ENCODE results near the gene PLEKHA8.
A peak's percentile ranks its signal among the peaks of the same experiment; 100 is the strongest.
"Not testable (repeated sequence)": the region's sequence is repeated elsewhere in the genome, so short reads cannot be mapped to it uniquely, and the experiment has no call there.

The PLEKHA8 gene

DNA sequence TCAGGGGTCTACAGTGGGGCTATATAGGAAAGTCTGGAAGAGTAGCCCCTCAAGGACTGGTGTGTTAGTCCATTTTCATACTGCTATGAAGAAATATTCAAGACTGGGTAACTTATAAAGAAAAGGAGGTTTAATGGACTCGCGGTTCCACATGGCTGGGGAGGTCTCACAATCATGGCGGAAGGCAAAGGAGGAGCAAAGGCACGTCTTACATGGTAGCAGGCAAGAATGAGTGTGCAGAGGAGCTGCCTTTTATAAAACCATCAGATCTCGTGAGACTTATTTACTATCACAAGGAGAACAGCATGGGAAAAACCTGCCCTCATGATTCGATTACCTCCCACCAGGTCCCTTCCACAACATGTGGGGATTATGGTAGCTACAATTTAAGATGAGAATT, 4.7 kb upstream of the PLEKHA8 start:
- no peak for DNase-seq

DNA sequence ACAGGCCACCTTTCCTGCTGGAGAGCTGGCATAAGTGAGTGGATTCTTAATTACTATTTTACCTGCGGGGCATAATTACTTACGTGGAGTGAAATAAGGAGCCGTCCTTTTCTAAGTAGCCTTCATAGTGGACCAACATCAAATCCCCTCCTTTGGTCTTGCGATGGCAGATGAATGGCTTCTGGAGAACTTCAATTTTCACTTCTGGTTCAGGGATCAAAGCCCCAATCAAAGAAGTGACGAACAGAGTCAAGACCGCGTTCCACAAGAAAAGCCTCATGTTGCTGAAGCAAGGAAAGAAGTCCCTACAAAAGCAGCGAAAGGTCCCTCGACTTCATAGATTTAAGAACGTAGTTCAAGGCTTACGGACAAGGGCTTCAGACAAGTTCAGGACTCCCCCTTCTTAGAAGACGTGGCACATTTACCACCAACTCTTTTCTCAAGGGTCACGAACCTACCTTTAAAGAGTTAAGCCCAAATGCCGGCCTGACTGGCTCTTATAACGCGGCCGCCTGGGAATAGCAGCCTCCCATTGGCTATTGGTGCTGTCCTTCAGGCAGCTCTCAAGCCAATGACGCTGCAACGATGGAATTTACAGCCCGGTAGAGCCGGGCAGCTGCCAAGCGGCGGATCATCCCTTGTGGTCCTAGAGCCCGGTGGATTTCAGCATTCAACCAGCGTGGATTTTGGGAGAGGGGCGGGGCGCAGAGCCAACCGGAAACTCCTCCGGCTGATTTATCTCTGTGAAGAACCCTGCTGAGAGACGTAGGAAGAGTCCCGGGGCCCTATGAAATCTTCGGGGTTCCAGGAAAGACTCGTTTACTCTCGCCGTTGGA, 1.8 kb upstream of the PLEKHA8 start, which contains the start of gene FKBP14:
Gene FKBP14, minus strand, starts transcription at position 474 of the 836 bp plus-strand sequence. Its CDS starts 194 bp downstream, at position 280.
- DNase-seq, result peak; percentile 90

DNA sequence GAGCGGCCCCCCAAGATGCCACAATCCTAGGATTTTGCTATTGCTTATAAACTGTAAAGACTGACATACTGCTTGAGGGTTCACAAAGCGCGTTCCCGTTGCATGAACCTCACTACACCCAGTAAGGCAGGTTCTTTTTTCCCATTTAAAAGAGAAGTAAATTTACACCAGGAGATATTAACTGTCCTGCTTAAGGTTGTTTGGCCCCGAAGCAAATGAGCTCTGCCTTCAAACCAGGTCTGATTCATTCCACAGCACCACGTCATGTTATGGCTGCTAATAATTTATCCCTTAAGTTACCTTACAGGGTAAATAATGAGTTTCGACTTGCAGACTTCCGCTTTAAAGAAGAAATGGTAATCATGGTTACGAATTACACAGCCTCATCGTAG, 1.2 kb upstream of the PLEKHA8 start:
- DNase-seq, result no peak

DNA sequence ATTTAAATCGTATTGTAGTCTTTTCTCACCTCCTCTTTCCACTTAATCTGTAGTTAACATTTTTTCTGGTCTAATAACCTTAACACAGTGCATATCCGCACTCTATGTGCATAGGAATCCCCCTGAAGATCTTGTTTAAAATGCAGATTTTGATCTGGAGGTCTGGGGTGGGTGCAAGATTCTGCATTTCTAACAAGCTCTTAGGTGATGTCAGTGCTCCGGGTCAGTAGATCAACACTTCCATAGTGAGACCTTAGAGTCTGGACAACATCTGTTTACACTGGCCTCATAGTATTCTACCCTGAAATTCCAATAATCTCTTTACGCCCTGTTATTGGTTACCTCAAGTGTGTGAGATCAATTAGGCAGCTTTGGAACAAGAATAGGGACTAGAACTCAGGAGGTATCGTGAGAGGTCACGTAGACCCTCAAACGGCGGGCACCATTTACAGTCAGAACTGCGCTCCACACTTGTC, 434 bp upstream of the PLEKHA8 start:
- DNase-seq, result no peak

DNA sequence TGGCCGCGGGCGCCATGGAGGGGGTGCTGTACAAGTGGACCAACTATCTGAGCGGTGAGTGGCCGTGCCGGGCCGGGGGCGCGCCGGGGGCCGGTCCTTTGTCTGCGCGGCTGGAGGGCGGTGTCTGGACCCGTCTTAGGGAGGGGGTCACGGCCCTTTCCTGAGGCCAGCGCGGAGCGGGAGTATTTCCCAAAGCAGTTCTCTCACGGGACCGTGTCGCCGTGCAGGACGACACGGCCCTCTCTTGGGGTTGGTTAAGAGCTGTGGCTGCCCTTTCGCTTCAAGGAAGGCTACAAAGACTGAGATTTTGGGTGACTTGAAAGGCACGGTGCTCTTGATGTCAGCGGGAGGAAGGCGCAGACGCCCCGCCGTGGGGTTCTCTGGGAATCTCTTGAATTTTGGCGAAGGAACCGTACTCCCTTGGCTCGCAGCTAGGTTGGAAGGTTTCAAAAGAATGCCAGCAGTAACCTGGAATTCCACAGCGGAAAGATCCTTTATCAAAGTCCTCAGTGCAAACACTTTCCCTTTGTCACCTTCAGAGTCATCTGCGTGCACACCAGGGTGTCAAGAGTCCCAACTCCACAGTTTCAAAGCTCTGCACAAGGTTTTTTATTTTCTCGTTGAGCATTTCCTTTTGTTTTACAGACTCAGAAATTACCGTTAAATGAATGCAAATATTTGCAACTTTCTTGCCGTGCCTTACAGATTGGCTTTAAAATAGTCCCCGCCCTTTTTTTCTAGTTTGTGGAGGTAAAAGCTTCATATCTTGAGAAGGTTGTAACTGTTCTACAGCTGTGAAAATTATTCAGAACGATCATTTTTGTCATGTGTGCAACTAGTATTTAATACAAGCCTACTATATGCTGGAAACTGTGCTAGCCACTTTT, 780 bp downstream of the PLEKHA8 start:
- DNase-seq, result peak; percentile 73

DNA sequence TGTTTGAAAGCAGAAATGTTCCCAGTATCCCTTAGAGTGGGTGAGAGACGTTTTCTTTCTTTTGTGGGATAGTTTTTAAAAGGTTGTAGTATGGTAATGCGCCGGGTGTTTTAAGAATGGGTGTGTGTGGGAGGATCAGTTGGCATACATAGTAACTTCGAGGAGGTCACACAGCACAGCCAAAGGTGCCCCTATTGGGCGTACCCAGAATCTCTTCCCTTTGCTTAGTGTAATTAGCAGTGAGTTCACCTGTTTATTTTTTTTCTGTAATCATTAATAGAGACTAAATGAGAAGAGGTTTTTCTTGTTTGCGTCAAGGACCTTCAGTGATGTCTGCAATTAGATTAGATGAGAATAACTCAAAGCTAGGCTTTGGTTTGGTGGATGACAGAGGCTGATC, 1.5 kb downstream of the PLEKHA8 start:
- DNase-seq, result no peak

DNA sequence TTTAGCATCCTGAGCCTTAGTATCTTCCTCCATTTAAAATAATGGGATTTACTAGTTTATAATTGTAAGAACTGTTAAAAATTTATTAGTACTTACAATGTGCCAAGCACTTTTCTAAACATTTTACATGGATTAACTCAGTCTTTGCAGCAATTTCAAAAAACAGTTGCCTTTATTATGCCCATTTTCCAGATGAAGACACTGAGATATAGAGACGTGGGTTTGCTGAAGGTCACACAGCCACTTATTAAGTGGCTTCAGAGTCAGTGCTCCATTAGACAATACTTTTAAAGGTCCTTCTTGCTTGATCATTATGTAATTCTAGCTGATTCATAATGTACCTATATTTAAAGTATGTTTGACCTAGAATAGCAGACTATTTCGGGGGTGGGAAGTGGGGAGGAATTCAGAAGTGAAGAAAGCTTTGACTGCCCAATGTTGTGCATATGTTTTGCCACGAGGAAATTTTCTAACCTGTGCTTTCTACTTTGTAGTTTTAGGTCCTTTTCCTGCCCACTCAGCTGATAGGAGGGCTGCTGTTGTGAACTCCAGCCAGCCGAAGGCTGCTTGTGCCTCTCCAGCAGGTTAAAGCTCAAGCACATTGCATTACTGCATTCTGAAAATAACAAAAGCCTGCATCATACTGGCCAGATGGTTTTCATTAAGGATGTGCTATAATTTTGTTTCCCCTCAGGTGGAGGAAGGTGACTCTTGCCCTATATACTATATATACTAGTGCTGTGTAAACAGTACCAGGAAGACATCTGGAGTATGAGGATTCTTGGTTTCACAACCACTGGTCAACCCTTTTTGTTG, 4.3 kb downstream of the PLEKHA8 start:
- DNase-seq, result no peak

DNA sequence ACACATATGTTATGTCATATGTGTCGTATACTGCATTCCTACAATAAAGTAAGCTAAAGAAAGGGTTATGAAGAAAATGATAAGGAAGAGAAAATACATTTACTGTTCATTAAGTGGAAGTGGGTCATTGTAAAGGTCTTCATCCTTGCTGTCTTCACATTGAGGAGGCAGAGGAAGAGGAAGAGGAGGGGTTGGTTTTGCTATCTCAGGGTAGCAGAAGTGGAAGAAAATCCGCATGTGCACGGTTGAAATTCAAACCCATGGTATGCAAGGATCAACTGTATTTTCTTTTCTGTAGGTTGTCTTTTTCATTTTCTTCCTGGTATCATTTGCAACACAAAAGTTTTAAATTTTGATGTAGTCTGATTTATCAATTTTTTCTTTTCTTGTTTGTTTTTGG, 6.3 kb downstream of the PLEKHA8 start:
- DNase-seq, result no peak

DNA sequence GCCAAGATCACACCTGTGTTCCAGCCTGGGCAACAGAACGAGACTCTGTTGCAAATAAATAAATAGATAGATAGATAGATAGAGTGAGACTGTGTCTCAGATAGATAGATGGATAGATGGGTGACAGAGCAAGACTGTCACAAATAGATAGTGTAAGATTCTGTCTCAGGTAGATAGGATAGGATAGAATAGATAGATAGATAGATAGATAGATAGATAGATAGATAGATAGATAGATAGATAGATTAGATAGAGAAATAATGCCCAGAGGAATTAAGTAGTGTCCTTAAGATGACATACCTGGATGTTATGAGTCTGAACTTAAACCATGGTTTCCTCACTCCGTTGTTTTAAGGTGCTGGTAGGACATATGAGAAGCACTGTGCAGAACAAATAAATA, 8.0 kb downstream of the PLEKHA8 start:
- DNase-seq, result no peak

DNA sequence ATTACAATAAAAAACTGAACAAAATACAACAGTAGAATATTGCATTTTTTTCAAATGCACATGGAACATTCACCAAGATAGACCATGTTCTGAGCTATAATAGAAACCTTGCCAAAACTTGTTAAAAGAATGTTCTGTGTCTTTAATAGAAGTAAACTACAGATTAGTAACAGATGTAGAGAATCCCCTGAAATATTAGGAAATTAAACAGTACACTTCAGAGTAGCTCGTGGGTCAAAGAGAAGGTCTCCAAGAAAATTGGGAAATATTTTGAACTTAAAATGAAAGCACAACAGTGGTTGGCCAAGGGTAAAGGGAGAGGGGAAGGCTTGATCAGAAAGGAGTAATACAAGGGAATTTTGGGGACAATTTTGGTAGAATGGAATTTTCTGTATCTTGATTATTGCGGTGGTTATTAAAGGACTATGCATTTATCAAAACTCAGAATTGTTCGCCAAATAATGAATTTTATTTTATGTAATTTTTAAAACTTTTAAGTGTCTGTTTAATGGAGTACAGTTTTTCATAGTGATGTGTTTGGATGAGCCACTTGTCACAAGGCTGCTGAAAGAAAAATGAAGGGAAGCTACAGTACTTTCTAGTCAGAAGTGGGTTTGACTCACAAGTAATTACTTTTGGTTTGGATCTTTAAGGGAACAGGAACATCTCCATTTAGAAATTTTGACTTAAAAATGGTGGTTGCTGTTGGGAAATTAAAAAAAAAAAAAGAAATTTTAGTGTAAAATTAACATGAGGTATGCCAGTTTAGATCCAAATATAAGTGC, 10.2 kb downstream of the PLEKHA8 start:
- no peak for DNase-seq

DNA sequence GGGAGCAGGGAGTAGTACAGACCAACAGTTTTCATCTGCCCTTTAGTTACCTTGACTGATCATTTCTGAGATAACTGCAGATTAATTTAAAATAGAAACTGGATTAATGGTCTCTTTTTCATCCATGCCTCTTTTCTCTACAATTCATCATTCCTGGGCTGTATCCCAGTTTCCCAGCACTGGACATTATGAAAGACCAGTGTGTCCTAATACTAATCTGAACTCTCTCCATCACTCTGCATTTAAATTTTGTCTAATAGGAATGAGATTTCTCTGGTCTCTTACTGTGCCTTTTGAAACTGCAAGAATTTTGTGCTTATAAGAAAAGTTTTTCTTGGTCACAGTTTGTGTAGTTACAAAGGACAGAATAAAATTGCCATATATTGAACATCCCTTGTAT, 12.7 kb downstream of the PLEKHA8 start:
- no peak for DNase-seq

DNA sequence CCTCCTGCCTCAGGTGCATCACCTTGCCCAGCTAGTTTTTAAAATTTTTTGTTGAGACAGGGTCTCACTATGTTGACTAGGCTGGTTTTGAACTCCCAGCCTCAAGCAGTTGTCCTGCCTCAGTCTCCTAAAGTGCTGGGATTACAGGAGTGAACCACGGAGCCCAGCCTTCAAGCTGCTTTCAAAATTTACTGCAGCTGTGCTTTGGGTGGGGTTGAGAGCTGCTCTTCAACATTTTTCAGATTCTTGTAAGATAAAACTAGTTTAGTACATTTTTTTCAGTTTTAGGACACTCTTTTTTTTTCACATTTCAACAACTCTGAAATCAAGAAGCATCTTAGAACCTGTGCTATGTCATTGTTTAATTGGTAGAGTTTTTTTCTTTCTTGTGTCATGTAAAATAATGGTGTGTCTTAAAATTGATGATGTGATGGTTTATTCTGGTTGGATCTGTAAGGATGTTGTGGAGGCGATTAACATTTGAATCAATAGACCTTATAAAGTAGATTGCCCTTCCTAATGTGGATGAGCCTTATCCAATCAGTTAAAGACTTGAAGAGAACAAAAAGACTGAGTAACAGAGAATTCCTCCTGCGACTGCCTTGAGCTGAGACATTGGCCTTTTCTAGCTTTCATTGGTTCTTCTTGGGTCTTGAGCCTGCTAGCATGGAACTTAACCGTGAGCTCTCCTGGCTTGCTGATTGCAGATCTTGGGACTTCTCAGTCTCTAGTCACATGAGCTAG, 13.5 kb downstream of the PLEKHA8 start:
- no peak for DNase-seq

DNA sequence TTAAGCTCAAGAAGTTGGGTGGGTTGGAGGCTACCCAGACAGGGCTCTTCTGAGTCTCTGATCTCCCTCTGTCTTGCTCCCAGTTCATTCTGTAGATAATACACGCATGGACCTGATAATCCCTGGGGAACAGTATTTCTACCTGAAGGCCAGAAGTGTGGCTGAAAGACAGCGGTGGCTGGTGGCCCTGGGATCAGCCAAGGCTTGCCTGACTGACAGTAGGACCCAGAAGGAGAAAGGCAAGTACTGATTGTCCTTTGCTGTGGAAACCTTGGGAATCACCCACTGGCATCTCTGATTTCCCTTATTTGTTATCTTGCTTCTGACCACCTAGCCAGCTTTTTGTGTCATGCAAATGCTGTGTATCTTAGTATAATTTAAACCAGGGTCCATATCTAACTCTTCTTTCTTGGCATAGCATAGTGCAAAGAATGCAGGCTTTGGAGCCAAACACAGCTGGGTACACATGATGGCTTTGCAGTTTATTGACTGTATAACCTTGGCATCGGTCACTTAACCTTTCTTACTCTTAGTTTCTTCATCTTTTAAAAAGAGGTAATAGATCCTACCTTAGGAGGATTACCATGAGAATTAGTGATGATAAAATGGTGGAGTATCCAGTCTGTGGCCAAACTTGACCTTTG, 18.0 kb downstream of the PLEKHA8 start:
- DNase-seq, result no peak

DNA sequence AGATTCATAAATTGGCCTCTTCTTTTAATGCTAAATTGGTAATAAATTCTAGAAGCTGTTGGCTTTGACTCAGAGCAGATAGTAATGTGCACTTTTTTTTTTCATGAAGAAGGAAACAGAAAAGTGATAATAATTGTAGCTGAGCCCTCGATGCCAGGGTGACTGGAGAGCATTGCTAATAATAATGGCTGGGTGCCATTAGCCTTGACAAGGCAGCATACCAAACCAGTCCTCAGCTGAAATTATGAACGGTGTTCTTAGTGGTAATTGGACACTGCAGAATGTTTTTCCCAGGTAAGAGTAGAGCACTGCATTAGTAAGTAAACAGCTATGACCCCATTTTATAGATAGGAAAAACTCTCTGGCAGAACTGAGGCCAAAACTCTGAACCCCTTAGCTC, 18.9 kb downstream of the PLEKHA8 start:
- DNase-seq, result no peak

DNA sequence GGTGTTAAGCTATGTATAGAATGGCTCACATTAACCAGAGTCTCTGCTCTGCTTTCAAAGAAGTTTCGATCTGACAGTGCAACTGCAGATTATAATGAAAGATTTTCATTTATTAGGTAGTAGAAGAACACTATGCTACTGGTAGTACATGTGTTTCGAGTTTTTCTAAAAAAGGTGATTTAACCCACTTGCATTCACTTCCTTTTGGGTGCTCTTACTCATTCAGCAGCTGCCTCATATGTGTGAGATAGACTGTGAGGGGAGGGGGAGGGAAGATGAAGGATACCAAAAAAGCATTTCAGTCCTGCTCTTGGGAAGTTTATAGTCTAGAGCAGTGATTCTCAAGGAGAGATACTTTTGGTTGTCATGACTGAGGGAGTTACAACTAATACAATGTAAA, 20.4 kb downstream of the PLEKHA8 start:
- no peak for DNase-seq

DNA sequence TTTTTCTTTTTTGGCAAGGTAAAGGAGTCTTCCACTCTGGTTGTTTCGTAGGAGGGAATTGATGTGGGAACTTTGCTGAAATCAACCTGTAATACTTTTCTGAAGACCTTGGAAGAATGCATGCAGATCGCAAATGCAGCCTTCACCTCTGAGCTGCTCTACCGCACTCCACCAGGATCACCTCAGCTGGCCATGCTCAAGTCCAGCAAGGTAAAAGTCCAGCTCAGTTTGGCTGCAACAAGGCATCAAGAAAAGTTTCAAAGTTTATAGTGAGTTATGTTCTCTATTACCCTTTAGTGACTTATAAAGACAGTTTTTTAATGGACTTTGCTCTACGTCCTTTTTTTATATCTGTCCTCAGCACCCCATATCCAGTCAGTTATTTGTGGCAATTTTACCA, 21.0 kb downstream of the PLEKHA8 start:
- DNase-seq, result no peak

DNA sequence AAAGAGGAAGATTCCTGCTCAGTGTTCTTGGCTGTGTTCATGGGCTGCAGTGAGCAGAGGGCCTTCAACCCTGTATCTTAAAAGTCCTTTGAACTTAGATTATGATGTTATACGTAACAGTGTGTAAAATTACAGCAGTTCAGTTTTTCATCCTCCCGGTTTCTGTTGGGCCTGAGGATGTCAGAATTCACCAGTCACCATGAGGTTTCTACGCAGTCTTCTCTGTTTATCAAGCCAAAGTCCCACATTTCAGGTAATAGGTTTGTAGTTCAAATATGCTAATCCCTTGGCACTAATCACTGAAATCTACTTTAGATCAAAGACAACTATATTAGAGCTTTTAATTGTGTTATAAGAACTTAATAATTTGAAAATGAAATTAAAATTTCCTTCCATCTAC, 24.9 kb downstream of the PLEKHA8 start:
- DNase-seq, result no peak

DNA sequence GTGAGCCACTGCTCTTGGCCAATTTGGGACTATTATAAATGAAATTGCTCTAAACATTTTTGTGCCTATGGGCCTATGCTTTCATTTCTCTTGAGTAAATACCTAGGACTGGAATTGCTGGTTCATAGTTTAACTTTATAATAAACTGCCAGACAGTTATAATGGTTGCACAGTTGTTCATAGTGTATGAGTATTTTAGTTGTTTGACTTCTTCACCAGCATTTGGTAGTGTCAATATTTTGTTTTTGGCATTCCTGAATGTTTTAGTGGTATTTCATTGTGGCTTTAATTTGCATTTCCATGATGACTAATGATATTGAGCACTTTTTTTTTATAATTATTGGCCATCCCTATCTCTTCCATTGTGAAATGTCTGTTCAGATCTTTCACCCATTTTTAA, 29.5 kb downstream of the PLEKHA8 start:
- no peak for DNase-seq

DNA sequence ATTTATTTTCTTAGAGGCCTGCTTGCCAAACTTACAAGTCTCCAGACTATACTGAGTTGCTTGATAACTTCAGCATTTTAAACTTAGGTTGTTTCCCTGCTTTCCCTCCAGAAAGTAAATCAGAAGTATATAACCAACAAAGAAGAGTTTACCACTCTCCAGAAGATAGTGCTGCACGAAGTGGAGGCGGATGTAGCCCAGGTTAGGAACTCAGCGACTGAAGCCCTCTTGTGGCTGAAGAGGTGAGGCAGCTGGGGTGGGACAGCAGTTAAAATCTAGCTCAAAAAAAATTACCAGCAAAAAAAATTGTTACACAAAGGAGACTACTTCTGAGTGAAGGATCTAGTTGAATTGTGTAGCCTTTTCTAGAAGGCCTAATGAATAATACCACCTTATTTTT, 33.6 kb downstream of the PLEKHA8 start:
- not testable (repeated sequence) for DNase-seq

DNA sequence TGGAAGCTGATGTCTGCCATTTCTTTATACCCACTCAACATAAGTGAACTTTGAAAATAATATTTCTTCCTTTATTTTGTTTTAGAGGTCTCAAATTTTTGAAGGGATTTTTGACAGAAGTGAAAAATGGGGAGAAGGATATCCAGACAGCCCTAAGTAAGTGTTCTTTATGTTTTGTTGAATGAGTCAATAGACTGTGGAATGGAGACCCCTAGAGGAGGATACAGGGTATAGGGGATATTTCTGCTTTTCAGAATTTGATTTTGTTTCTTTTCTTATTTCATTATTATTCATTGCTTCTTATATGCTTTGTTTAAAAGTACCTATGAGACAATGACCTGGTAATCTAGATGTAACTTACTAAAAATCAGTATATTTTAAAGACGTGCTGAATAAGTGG, 34.4 kb downstream of the PLEKHA8 start:
- DNase-seq, result no peak

DNA sequence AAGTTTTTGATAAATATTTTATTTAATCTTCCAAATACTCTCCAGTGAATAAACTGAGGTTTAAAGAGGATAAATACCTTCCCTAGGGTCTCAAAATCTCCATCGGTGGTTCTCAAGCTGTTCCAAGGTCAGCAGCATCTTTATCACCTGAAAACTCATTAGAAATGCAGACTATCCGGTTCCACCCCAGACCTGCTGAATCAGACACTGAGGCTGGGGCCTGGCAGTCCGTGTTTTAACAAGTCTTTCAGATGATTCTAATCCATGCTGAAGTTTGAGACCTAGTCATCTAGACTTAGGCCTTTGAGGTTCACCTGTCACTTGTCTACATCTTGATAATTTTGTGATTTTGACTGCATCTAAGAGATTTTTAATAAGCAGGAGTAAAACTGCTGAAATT, 37.5 kb downstream of the PLEKHA8 start:
- DNase-seq, result no peak

All from activated CD8-positive, alpha-beta memory T cell treated with anti-CD3 and anti-CD28 coated beads, Interleukin-2, amount 50 U/mL, for 48 hours (primary cell).